GM18909 (cell line): ENCODE measurements around the gene ELP6.

Experiments used
- ATAC-seq: cut with Tn5 transposase; IDR thresholded peaks from one replicate; pipeline ENCODE4 v1.9.1; 2021; ENCODE audit warnings: mild to moderate bottlenecking; ENCODE audit not compliant: unreplicated experiment, poor library complexity

ELP6 gene

GRCh38 chr3:47513125-47513929 is at the start of gene ELP6:
ELP6 (minus strand) TSS chr3:47513712; CDS start chr3:47513590, 122 bp downstream.
- peak; percentile 91 for ATAC-seq

DNA sequence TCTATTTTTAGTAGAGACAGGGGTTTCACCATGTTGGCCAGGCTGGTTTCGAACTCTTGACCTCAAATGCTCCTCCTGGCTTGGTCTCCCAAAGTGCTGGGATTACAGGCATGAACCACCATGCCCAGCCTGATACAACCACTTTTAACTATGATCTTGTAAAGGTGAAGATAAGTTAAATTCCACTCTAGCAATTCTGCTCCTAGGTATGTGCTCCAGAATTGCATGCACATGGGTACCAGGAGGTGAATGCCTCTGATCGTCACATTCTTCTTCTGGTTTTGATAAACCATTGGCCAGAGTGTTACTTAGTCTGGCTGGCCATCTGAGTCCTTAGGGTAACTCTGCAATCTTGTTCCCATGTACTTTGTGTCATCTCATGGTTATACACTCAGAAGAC is 42.8 kb upstream of the ELP6 start:
- no peak for ATAC-seq

DNA sequence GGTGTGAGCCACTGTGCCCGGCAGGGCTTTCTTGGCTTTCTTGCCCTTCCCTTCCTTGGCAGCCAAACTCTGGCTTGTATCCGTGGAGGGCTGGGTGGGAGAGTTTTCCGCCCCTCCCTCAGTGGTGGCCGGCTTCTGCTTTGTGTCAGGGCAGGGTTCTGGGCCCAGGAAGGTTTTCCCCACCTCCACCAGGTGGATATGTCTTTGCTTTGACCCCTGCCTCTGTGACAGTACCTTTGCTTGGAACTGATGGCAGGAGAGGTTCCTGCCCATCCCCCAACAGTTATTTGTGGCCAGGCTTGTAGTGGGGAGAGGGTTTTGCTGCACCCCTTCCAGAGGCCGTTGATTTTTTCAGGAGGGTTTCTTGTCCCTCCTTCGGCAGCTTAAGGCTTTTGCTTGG is 40.8 kb upstream of the ELP6 start:
- no peak for ATAC-seq

DNA sequence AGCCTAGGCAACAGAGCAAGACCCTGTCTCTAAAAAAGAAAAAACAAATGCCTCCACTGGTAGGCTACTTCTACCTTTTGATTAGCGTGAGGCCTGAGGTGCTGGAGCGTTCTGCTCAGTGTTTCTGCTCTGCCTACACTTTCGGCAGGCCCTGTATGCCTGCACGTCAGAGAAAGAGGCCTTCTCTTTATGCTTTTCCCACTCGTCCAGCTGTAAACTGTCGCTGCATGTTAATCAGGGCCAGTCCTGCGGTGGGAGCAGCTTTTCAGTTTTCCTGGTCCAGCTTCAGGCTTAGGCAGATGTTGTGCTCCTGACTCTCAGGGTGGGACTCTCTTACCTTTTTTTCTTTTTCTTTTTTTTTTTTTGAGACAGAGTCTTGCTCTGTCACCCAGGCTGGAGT is 39.9 kb upstream of the ELP6 start:
- no peak for ATAC-seq

DNA sequence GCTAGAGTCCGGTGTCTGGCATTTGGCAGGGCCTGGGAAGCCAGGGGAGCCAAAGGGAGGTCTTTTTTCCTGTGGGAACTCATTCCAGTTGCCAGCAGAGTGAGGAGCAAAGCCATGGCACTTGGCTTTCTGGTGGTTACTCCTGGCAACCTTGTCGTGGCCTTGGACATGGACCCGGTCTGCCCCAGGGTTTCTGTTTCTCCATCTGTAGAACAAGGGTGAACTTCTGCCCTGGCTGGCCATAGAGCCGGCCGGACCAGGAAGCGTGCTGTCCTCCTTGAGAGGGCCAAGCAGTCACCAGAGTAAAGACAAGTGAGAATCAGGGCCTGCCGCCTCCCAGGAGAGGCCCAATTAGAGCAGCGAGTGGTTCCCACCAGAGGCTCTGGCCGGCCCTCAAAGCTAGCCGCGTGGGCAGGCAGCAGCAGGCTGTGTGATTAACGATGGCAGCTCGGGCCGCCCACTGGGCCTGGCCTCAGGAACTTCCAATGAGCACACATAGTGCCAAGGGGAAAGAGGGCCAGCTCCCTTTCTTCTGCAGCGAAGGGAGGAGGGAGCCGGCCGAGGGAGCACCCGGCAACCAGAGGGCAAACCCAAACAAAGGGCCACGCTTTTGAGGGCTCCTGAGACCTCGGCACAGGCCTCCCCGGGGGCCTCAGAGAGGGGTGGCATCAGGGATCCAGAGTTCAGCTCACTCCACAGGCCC is 29.1 kb upstream of the ELP6 start:
- ATAC-seq = no peak

GRCh38 chr3:47541583-47542108 is 28.1 kb upstream of the ELP6 start:
- ATAC-seq = no peak

GRCh38 chr3:47540281-47540680 is 26.8 kb upstream of the ELP6 start:
- no peak for ATAC-seq

- ATAC-seq = no peak
These were observed 23.5 kb upstream of the ELP6 start for GRCh38 chr3:47536967-47537366.

DNA sequence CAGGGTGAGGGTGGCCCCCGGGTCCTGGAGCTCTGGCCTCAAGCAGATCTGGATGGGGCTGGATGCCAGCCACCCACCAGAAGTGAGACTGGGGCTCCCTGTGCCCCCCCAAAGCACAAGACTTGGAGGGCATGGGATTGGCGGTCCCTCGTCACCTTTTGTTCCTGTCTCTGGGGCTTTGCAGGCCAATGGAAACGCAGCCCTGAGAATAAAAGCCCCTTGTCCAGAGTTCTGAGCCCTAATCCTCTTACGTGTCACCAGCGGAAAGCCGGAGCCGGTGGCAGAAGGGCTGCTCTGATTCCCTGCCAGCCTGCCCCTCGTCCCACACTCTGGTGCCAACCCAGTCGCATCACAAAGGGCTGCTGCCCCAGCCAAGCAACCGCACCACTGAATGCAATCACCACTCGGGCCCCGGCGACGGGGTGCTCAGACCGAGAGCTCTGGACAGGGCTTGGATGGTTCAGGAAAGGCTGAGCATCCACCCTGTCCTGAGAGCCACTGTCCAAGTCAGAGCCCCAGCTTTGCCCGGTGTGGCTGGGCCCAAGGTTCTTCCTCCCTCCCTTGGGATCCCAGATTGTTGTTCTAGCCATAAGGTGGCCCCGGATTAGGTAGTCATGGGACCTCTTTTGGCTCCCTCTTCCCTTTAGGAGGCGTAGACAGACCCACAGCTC is 22.8 kb upstream of the ELP6 start:
- ATAC-seq = no peak

DNA sequence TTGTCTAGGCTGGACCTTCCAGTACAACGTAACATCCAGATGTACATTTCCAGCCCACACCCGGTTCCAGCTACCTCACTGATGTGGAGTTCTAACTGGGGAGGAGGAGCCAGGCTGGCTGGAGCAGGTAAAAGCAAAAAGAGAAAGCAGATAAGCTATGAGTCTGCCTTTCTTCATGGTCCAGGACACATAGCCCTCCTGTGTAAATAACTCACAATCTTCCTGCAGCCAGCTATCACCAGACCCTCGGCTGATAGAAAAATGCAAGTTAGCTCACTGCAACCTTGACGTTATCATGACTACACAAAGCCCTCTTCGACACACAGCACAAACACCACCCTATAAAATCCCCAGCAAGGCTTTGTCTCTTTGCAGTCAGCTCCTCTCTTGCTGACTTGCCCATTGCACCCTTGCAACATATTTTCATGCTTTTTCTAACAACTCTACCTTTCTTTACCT is 20.5 kb upstream of the ELP6 start:
- no peak for ATAC-seq

GRCh38 chr3:47533481-47533880 is 20.0 kb upstream of the ELP6 start:
- no peak for ATAC-seq

GRCh38 chr3:47527952-47528725 is 14.6 kb upstream of the ELP6 start:
- no peak for ATAC-seq

DNA sequence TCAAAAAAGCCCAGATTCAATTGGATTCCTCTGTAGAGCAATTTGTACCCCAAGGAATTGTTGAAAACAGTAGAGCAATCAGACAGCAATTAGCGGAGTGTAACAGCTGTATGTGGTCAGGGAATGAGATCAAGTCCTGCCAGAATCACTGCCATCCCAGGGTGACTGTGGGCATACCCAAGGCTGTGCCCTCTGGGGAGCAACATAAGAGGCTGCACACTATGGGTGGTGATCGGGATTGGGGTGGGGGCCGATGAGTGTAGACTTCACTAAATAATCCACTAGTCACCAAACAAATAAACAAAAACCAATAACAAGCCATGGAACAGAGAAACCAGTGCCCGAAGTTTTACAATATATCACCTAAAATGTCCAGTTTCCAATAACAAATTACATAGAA is 12.1 kb upstream of the ELP6 start:
- no peak for ATAC-seq

DNA sequence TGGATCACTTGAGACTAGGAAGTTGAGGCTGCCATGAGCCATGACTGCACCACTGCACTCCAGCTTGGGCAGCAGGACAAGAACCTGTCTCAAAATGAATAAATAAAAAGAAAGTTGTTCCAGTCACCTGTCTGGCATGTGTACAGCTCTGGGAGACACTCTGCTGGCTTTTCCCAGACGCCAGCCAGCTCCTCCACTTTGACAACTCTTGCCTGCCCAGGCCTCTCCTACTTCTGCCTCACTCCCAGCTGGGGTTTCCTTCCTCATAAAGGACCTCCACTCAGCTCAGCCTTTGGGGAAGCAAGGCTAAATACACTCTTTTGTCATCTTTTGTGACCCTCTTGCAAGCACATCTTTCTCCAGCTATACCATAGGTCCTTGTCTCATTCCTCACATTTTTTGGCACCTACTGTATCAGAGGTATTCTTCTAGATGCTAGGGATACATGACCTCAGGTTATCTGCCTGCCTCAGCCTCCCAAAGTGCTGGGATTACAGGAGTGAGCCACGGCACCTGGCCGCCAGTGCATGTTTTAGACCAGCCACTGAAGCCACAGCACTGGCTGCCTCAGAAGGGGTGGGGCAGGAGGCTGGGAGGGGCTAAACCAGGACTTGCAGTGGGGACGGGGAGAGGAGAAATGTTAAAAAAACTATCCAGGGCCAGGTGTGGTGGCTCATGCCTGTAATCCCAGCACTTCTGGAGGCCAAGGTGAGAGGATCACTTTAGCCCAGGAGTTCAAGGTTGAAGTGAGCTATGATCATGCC is 10.0 kb upstream of the ELP6 start:
- no peak for ATAC-seq

DNA sequence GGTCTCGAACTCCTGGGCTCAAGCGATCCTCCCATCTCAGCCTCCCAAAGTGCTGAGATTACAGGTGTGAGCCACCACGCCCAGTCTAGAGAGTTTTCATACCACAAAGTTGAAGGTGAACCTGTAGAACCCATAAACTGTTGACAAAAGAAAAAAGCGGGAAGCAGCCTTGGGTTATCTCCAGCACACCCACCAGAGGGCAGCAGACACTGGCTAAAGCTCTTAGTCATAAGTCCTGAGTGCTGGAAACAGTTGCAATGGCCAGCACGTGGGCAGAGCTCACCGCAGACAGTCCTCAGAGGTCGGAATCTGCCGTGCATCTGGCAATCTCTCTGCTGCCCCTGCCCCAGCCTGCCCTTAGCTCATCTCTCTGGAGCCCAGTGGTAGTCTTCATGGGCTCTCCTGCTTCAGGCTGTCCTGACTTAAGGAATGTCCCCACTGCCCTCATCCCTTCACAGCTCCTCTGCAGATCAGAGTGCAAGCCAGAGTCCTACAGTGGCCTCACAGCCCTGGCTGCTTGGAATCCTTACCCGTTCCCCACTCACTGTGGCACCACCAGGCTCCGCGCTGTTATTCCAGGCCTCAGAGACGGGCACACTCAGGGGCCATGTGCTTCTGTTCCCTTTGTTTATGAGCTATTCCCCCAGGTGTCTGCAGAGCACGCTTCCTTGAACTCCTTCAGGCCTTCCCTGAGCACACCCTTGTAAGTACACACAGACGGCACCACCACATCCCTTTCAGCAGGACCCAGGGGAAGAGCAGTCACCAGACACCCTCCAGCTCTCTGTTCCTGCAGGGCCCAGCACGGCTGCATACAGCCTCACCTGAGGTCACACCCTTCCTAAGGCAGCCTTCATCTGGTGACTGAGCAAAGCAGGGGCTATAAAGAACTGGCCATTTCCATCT is 8.8 kb upstream of the ELP6 start:
- peak; percentile 67 for ATAC-seq

- no peak for ATAC-seq
These were observed 7.2 kb upstream of the ELP6 start for GRCh38 chr3:47520756-47521155.

GRCh38 chr3:47517937-47518336 is 4.4 kb upstream of the ELP6 start:
- ATAC-seq = no peak

GRCh38 chr3:47515864-47516319 is 2.4 kb upstream of the ELP6 start:
- no peak for ATAC-seq
